HG03558 (cell line): ENCODE results near the gene STYXL2.

Experiments used
- ATAC-seq: cut with Tn5 transposase; IDR thresholded peaks from one replicate; pipeline ENCODE4 v1.9.1; 2021; ENCODE audit warnings: moderate number of reproducible peaks; ENCODE audit not compliant: unreplicated experiment; ENCODE audit errors: extremely low read depth

The STYXL2 gene

DNA sequence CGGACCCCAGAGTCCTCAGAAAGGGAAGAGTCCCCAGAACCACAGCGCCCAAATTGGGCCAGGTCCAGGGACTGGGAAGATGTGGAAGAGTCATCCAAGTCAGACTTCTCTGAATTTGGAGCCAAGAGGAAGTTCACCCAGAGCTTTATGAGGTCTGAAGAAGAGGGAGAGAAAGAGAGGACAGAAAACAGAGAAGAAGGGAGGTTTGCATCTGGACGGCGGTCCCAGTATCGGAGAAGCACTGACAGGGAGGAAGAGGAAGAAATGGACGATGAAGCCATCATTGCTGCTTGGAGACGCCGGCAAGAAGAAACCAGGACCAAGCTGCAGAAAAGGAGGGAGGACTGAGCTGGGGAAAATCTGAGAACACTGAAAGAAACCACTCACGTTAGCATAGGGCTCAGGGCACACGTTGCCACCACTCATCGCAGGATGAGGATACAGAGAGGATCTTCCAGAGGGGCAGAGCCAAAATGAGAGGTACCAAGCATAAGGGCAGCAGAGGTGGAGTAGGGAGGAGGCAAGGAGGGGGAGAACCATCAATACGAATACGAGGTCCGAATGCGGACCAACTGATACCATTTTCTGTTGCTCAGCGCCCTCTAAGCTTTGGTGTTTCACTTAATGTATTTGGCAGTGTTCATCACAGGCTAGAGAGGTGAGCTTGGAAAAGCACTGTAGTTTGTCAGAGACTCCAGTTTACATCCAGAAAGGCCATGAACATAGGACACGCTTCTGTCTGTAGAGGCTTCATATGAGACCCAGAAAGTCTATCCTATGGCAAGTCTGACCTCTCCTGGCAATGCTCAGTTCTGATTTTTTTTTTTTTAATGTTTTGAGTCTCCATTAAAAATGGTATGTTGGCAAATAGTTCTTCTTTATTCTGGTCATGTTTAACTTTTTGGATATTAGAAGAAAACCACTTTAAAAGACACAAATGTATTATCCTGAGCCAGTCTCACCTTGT, 34.7 kb downstream of the STYXL2 start:
- ATAC-seq = no peak

DNA sequence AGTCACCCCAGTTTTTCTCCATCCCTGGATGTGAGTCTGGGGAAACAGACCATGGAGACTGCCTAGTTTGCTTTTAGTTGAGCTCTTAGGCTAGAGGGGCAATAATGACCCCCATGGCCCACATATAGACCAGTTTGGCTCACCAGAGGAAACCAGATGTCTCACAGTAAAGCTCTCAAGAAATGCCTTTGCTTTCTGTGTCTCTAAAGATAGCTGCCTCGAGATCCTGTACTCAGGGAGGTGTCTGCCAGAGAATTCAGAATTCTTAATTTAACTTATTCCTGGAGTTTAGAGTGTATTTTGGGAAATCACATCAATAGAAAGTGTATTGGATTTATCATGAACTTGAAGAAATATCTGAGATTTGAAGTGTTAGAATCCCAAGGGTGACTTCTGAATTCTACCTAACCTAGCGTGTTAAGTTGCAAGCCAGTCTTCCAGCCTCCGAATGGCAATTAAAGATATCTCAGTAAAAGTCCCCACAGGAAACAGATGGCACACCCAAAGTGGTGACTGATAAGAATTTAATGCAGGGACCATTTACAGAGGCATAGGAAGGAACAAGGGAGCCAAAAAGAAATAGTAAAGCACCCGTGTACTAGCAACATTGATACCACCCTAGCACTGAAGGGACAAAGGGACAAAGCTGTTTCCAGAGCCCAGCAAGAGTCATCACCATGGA, 37.1 kb downstream of the STYXL2 start:
- ATAC-seq = no peak

DNA sequence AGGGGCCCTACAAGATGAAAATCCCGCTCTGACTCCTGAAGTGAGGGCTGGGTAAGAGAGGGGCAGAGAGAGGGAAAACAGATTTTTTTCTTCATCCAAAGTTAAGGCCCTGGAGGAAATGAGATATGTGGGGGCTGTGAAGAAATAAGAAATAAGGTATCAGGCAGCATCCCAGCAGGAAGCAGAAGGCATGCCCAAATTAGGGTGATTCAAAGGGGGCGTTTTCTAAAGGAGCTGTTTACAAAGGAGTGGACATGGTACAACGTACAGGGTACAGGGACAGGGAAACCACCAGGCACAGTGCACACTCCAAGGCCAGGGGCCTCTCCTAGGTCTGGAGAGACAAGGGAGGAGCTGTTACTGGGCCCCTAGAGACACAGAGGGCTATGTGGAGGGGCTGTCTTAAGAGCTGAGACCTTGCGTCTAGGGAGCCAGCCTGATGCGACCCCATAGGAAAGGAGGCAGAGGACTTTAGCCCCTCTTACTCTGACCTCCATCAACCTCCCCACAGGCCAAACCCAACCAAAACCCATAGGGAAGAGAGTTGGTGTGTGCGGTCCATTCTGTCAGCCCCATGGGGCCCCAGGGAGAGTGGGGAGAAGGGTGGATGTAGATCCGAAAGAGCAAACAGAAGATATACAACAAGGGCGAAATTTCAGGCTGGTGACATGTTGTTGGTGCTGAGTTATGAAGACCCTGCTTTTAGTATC, 38.6 kb downstream of the STYXL2 start:
- no peak for ATAC-seq

DNA sequence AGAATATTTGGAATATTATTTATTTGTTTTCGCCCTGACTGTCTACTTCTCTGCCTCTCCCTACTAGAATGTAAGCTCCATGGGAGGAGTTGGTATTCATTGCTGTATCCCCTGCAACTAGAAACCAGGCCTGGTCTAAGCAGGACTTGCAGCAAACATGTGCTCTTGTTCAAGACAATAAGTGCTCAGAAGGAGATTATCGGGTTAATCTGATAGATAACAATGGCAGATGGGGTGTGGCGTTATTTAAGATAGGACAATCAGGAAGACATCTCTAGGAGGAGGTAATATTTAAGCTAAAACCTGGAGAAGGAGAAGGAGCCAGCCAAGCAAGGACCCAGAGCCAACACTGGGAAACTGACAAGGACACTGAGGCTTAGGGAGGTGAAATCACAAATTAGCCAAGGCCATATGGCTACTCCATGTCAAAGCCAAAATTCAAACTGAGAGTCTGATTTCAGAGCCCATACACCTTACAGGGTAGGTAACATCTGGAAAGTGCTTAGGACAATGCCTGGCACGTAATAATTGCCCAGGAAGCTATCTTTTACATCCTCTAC, 41.5 kb downstream of the STYXL2 start:
- ATAC-seq = no peak

DNA sequence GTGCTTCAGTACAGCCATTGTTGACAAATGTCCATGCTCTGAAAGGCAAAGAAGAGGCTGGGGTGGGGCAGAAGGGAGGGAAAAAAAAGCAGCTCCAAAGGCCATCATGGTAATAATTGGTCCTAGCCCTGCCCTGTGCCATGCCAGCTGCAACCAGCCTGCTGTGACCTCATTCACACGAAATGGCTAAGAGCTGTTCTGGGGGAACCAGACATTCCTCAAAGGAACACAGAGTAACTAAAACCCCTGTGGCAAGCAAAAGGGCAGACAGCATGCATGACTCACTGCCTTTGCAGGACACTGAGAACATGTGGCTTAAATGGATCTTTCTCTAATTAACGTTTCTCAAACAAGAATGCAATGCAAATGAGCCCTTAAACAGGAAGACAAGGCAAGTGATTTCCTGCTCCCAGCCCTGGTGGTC, 42.3 kb downstream of the STYXL2 start:
- ATAC-seq = no peak

DNA sequence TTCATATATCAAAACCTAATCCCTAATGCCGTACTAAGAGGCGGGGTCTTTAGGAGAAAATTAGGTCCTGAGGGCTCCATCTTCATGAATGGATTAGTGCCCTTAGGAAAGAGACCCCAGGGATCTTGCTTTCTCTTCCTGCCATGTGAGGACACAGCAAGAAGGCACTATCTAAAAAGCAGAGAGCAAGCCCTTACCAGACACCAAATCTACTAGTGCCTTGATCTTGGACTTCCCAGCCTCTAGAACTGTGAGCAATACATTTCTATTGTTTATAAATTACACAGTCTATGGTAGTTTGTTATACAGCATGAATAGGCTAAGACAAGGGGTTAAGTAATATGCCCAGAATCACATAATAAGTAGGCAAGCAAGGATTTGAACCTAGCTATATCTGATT, 42.9 kb downstream of the STYXL2 start:
- no peak for ATAC-seq

DNA sequence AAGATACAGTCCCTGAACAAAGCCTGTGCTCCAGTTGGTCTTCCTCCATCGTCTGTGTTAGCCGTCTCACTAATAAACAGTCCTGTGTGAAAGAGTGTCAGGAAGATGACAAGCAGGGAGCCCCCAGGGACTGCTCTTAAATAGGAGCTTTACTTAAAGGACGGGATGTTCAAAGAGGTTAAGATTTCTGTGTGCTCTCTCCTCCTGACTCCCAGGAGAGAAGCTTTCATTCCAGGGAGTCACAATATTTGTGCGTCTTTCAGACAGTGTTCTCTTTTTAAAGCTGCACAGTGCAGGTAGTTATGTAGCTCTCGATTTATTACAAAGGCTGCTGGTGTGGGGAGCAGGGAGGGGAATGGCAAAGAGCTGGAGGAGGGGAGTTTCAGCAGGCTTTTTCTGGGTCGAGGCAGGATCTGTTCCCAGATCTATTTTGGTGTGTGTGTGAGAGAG, 43.5 kb downstream of the STYXL2 start:
- no peak for ATAC-seq

DNA sequence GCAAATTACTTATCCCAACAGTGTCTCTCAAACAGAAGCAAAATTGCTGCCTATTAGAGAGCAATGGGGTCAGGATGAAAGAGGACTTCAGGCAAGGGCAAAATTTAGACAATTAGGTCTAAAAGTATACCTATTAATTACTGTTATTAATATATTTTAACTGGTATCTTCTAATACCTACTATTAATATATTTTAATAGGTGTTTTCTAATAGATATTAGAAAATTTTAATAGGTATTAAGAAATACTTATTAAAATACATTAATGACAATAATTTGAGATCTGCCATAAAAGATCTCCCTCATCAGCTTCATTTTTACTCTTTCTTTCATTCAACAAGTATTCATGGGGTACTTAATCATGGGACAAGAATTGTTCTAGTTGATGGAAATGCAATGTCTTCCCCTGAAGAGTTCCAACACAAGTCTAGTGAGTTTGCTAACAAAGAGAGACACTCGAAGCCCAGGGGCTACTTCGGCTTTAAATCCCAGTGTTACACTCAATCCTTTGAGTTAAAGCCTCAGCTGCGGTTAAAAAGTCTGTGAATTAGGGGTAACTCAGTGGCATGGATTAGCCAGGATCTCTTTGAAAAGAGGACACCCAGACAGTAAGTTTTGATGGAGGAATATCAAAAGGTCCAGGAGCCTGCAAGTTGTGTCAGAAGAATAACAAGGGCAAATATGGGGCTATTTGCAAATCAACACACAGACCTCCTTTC, 44.1 kb downstream of the STYXL2 start:
- ATAC-seq = no peak

DNA sequence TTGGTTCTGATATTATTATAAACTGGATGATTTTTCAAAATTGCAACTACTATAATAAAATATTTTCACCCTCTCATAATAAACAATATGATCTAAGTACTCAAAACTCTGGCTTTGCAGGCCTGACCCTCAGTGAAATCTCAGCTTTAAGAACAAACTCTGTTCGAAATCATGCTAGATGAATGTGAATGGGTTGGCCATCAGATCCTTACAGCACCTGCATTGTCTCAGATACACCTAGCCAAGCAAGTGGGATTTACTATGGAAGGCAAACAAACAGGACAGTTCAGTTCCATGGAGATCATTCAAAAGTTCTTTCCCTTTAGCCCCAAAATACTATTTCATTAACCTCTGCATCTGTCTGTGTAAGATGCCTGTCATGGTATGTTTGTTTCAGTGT, 44.8 kb downstream of the STYXL2 start:
- no peak for ATAC-seq

DNA sequence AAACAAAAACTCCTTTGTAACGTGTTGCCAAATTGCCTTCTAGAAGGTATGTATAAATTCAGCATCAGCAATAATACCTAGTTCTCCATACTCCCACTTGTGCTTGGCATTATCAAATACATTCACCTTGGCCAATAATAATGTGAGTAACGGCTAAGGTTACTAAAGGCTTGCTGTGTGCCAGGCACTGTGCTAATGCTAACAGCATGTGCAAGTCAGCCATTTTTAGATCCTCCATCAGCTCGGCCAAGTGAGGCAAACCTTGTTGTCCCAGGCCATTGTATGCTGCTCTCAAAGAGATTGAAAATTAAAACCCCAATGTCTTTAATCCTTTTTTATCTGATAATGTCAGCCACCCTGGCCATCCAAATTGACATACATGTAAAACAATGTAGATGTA, 48.1 kb downstream of the STYXL2 start:
- no peak for ATAC-seq
